ENCODE measurements around the gene TEKTIP1.
"Not testable (repeated sequence)": the region's sequence is repeated elsewhere in the genome, so short reads cannot be mapped to it uniquely, and the experiment has no call there.

Gene TEKTIP1

DNA sequence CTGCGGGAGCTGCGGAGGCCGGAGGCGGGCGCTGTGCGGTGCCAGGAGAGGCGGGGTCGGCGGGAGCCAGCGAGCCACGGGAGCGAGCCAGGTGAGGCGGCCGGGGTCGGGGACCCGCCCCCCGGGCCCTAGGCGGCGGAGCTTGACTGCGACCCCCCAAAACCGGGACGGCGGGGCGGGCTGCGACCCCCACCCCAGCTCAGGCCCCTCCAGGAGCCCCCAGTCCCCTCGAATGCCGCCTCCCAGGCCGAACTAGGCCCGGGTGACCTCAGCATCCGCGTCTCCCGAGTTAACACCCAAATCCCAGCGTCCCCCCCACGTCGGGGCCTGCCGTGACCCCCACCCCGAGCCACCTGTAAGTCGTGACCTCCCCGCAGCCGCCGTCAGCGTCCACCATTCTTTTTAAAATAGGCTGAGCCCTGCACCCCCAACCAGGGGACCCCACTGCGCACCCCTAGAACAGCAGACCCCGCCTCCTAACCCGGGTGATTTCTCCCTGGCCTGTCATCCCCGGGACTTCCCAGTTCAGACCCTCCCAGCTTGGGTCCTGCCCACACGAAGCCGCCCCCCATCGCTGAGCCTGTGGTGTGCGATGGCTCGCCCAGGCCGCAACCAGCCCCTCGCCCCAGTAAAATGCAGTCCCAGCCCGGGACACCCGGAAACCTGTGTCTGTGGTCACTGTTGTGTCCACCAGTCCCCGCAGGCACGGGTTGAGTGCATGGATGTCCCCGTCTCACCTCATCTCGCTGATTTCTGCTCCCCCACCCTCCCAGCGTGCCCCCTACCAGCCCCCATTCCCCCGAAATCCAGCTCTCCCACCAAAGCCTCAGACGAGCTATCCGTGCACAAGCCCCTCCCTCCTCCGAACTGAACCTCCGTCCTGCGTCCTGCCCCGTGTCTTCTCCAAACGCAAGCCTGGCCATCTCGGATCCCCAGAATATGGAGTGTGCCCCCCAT, 32.3 kb upstream of the TEKTIP1 start:
- in situ Hi-C loops (cut with MboI; ENCODE audit: low sequenced_read_pairs), result no loop called here

DNA sequence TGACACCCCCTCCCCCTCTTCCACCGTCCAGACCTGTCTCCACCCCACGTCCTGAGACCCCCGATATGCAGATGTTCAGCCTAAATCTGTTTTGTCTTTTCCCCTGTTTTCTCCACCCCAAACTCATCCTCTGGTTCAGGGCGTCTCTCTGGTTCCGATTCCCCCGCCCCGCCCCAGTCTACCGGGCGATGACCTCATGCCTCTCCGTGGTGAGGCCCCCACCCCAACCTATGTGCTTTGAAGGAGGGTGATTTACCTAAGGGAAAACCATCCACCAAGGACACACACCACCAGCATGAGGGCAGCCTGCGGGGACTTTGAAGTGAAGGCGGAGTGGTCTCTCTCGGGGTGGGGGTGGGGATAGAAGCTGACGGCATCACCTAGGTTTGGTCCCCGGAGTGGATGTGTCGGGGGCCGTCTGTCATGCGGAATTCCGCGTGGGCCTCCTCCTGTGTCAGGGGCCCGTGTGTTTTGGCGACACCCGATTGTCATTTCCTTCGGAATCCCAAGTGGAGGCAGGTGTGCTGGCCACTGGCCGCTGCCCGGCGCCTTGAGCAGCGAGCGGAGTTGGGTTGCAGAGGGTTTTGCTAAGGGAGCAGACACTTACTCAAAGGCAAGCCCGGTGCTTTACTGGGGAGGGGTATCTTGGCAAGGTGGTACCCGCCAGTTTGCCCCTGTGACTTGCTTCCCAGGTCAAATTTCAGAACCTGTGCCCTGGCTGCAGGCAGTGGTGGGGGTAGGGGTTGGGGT, 31.4 kb upstream of the TEKTIP1 start:
- in situ Hi-C loops (cut with MboI; ENCODE audit: low sequenced_read_pairs), result no loop called here

- in situ Hi-C loops (cut with MboI; ENCODE audit: low sequenced_read_pairs), result not testable (repeated sequence)
Measured at GRCh38 chr19:3508121-3508661, 30.8 kb upstream of the TEKTIP1 start.

DNA sequence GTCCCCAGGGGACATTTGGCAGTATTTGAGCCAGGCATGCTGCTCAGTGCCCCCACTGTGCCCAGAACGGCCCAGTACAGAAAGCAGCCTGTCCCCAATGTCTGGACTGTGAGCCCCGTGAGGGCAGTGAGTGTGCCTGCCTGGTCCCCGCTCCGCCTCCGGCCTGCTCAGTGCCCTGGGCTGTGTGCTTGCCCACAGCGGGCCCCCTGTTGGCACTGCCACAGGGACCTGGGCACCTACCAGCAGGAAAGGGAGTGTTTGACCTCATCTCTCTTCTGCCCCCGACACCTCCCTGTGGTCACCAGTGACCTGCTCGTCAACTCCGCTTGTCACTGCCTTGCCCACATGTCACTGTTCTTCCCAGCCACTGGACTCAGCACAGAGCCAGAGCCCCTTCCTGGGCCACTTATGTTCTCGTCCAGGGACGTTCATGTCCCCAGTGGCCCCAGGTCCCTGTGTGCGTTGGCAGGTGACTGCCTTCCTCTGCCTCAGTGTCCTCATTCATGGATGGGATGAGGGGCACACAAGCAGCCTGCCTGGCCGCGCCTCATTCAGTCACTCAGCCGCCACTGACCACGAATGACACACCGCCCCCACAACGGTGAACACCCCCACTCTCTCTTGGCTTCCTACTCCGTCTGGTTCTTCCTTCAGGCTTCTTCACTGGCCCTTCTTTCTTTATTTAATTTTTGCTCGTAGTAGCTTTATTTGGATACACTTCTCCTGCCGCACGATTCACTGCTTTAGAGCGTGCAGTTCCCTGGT, 30.0 kb upstream of the TEKTIP1 start:
- in situ Hi-C loops (cut with MboI; ENCODE audit: low sequenced_read_pairs), result no loop called here

DNA sequence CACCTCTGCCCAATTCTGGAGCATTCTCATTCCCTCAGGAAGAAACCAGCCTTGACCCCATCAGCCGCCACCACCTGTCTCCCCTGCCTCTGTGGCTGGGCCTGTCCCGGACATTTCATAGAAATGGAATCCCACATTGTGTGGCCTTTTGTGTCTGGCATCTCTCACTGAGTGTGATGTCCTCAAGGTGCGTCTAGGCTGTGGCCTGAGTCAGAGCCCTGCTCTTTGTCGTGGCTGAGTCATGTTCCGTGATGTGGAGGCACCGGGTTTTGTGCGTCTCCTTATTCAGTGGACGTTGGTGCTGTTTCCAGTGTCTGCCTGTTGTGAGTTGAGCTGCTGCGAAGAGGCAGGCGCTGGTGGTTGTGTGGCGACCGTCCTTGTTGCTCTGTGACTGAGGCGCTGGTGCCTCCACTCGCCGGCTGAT, 29.4 kb upstream of the TEKTIP1 start:
- in situ Hi-C loops (cut with MboI; ENCODE audit: low sequenced_read_pairs), result no loop called here

GRCh38 chr19:3510727-3511126, 28.2 kb upstream of the TEKTIP1 start:
- in situ Hi-C loops (cut with MboI; ENCODE audit: low sequenced_read_pairs), result no loop called here

DNA sequence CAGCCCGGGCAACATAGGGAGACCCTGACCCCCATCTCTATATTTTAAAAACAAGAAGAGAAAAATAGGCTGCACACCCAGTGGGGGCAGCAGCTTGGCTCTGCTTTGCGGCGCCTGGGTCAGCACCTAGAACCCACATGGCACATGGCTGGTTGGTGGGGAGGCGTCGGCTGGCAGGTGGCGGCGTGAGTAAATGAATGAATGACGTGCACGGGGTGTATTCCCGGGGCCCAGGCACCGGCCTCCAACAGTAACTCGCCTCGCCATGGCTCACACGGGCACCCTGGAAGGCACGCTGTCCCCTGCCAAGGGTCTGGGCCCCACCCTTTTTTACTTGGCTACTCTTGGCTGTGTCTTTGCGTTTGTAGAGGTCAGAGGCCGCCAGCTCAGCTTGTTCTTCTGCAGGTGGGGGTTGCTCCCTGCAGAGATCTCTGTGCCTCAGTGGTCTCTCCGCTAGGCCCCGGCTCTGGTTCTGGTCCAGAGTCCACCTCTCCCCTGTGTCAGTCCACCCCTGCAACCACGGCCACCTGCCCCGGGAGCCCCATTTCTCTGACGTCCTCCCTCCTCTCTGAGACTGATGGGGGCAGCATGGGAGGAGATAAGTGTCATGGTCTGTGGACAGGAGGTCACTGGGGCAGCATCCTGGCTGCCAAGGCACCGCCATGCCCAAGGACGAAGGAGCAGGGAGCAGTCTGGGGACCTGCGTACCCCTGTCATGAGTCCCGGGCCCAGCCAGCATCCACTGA, 27.3 kb upstream of the TEKTIP1 start:
- in situ Hi-C loops (cut with MboI; ENCODE audit: low sequenced_read_pairs), result no loop called here

DNA sequence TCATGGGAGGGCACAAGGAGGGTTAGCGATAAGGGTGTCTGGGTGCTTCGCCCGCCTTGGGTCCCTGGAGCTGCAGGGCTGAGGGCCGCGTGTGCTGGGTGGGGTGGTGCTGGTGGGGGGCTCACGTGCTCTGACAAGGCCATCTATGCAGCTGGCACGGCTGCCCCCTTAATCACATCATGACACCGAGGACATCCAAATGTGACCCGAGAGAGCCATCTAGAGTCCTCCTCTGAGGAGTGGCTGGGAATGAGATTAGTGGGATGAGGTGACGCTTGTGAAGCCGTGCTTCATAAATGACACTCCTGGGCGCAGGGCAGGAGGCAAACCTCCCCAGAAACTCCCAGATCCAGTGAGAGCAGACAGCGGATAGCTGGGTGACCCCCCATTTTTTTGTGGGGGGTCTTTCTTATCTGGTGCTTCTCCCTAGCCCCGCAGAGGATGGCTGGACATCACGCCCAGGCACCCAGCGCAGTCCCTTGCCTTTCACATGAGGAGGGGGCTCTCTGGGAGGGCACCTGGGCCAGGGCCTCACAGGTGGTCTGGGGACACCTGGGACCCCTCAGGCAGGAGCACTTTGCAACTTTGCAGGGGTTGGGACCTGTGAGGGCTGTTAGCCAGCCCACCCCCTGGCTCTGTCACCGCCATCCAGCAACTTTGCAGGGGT, 26.3 kb upstream of the TEKTIP1 start:
- in situ Hi-C loops (cut with MboI; ENCODE audit: low sequenced_read_pairs), result no loop called here

DNA sequence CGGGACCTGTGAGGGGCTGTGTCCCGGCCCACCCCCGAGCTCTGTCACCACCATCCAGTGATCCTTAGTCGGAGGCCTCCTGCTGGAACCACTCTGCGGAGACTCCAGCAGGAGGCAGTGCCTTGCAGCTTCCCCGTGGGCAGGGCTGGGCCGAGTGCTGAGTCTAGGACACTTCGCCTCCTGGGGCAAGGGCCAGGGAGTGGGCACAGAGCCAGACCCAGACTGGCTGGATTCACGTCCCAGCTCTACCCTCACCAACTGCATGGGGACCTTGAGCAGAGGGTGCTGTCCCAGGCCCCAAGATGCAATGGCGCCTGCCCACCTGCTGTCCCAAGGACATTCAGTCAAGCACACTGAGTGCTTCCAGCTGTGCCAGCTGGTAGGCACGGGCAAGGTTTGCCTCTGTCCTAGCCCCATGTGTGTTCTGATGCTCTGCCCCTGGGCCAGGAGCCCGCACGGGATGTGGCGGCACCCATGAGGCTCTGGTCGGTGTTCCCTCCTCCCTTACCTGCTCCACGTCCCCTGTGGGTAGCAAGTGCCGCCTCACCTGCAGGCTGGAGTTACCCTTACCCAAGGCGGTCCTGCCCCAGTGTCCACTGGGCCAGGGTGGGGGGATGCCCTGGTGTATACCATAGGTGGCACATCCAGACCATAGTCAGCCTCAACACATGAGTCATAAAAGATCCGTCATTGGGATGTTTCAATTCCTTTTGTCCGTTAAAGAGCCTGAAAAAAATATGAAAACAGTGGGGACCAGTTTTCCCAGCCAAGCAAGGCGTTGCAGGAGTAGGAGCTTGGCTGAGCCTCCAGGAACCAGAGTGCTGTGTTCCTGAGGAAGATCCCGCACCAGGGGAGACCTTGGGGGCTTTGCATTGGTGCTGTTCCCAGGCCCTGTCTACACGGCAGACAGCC, 25.5 kb upstream of the TEKTIP1 start:
- in situ Hi-C loops (cut with MboI; ENCODE audit: low sequenced_read_pairs), result no loop called here

DNA sequence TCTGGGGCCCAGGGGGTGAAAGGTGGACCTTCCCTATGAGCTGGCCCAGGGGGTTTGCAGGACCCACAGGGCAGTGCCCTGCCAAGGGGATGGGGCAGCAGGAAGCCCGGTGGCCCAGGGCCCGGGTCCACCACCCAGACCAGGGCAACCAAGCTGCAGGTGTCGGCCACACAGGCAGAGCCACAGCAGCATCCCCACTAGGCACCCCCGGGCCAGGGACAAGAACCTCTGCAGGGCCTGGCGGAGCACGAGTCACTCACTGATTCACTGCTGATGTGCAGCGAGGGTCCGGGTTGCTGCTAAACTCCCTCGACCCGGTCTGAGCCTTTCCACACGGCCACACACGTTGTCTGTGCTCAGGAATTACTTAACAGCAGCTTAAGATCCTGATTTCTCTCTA, 24.0 kb upstream of the TEKTIP1 start:
- in situ Hi-C loops (cut with MboI; ENCODE audit: low sequenced_read_pairs), result no loop called here

GRCh38 chr19:3515891-3516422, 23.0 kb upstream of the TEKTIP1 start:
- in situ Hi-C loops (cut with MboI; ENCODE audit: low sequenced_read_pairs), result no loop called here

GRCh38 chr19:3516675-3517207, 22.2 kb upstream of the TEKTIP1 start:
- in situ Hi-C loops (cut with MboI; ENCODE audit: low sequenced_read_pairs), result no loop called here

- in situ Hi-C loops (cut with MboI; ENCODE audit: low sequenced_read_pairs), result no loop called here
Measured at GRCh38 chr19:3517638-3518037, 21.3 kb upstream of the TEKTIP1 start.

DNA sequence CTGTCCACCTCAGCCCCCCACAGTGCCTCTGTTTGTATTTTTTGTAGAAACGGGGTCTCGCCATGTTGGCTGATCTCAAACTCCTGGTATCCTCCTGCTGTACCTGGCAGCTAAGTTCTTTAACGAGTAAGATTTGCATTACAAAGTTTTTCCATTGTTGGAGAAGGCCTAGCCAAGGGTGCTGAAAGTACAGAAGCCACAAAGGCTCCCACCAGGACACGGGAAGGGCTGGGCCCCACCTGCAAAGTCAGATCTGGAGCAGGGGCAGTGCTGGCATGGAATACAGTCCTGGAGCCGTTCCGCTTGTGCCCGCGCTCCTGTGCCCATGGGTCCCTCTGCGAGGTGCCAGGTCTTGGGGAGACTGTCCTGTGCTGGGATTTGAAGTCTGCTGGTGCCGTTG, 20.7 kb upstream of the TEKTIP1 start:
- in situ Hi-C loops (cut with MboI; ENCODE audit: low sequenced_read_pairs), result no loop called here

- in situ Hi-C loops (cut with MboI; ENCODE audit: low sequenced_read_pairs), result no loop called here
Measured at GRCh38 chr19:3518659-3519058, 20.3 kb upstream of the TEKTIP1 start.

- in situ Hi-C loops (cut with MboI; ENCODE audit: low sequenced_read_pairs), result no loop called here
Measured at GRCh38 chr19:3519126-3519525, 19.8 kb upstream of the TEKTIP1 start.

DNA sequence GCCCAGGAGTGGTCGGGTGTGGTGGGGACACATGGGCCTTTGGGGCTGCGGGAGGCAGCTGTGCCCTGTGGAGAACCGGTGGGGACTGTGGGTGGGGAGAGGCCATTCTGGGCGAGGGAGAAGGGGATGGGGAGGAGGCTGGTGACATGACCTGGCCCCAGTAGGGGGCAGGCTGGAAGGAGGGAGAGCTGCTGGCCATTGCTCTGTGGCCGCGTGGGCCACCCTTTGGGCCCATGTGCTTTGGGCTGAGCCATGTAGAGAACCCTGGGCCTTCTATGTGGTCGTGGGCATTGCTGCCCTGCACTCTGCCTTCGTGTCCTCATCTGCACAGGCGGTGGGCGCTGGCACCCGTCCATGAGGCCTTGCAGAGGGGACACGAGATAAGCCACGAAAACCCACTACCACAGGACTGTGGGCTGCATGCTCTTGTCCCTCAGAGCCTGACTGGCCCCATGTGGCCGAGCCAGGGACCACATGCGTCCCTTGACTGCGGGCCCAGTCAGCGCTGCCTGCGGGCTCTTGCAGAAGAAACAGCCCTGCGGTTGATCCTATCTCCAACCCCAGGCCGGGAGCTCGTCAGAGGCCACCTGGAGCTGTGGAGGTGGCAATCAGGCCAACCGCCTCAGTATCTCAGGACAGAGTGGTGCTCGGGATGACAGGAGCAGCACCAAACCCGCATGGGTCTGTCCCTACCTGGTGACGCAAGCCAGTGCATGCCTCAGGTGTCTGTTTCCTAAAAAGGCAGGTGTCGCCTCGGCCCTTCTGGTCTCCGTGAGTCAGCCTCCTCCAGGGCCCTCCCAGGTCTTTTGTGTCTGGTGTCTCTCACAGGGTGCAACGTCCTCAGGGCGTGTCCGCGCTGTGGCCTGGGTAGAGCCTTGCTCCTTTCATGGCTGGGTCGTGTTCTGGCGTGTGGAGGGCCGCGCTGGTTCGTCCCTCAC, 18.5 kb upstream of the TEKTIP1 start:
- in situ Hi-C loops (cut with MboI; ENCODE audit: low sequenced_read_pairs), result no loop called here
